SK-N-SH (cell line): ENCODE measurements around the gene SIRT5. TPM values are rescaled to one million over a fixed set of nuclear protein-coding genes. Genes with fewer than 3 reads are reported as not detected.

ENCODE experiments used
- CTCF ChIA-PET: fragments of 300-600, 350-600 bp; formaldehyde crosslinking; extraction: SDS; loops from one replicate; lab custom pipeline; 2021; lab: Yijun Ruan, JAX
- POLR2A ChIA-PET: fragments of 350-600 bp; sonication (Branson Sonifier 250); formaldehyde crosslinking; extraction: SDS; loops from one replicate; lab custom pipeline; 2020; ENCODE audit warnings: antibody characterized with exemption, inconsistent platforms; lab: Yijun Ruan, JAX
- DNase-seq: peaks from one replicate; pipeline ENCODE4 v3.0.0; 2012
- H2AFZ ChIP-seq: fragments of 200-600 bp; sonication (generic); 2 replicates; pipeline ENCODE4 v1.8.1; 2016; ENCODE audit warnings: antibody characterized with exemption, mild to moderate bottlenecking, low read depth
- H3F3A ChIP-seq: fragments of 200-600 bp; sonication (generic); replicated peaks from 2 replicates; pipeline ENCODE3; 2016; ENCODE audit warnings: antibody characterized with exemption, mild to moderate bottlenecking; ENCODE audit not compliant: insufficient read depth
- H3K27ac ChIP-seq, 2 experiments: fragments of 200-500 bp in 1 of 2; fragments of 200-600 bp in 1 of 2; sonication (Bioruptor generic) in 1 of 2; sonication (generic), shearing (Covaris generic) in 1 of 2; 2 replicates each; pipeline versions ENCODE4 v1.5.1 to v1.6.1; 2014 to 2016; ENCODE audit warnings: low read depth in 2 of 2, inconsistent platforms in 1 of 2, low read length in 1 of 2, mild to moderate bottlenecking in 1 of 2, mixed read lengths in 1 of 2
- H3K27me3 ChIP-seq: fragments of 200-600 bp; sonication (generic), shearing (Covaris generic); 2 replicates; pipeline ENCODE4 v1.6.1; 2016; ENCODE audit warnings: mixed run types; ENCODE audit not compliant: insufficient read depth
- H3K36me3 ChIP-seq, 2 experiments: fragments of 200-500 bp in 1 of 2; fragments of 200-600 bp in 1 of 2; sonication (Bioruptor generic) in 1 of 2; sonication (generic) in 1 of 2; replicated peaks in 1 of 2; 2 replicates each; pipeline versions ENCODE3 to v1.5.1; 2014 to 2016; ENCODE audit warnings: low read length in 1 of 2, mild to moderate bottlenecking in 1 of 2; ENCODE audit not compliant: insufficient read depth in 2 of 2, control insufficient read depth in 1 of 2
- H3K4me1 ChIP-seq, 2 experiments: fragments of 200-500 bp in 1 of 2; fragments of 200-600 bp in 1 of 2; sonication (Bioruptor generic) in 1 of 2; sonication (generic), shearing (Covaris generic) in 1 of 2; 2 replicates each; pipeline versions ENCODE4 v1.5.1 to v1.6.1; 2014 to 2016; ENCODE audit warnings: low read depth in 1 of 2, low read length in 1 of 2, mixed run types in 1 of 2; ENCODE audit not compliant: insufficient read depth in 2 of 2, control insufficient read depth in 1 of 2
- H3K4me2 ChIP-seq: fragments of 200-600 bp; sonication (generic), shearing (Covaris generic); 2 replicates; pipeline ENCODE4 v1.6.1; 2017; ENCODE audit warnings: mixed run types
- H3K4me3 ChIP-seq, 2 experiments: fragments of 200-500 bp in 1 of 2; fragments of 200-600 bp in 1 of 2; sonication (Bioruptor generic) in 1 of 2; sonication (generic), shearing (Covaris generic) in 1 of 2; 2 replicates each; pipeline versions ENCODE4 v1.5.1 to v1.8.1; 2014 to 2016; ENCODE audit warnings: low read depth in 2 of 2, inconsistent platforms in 1 of 2, low read length in 1 of 2, mild to moderate bottlenecking in 1 of 2, mixed read lengths in 1 of 2, moderate library complexity in 1 of 2
- H3K79me2 ChIP-seq: fragments of 200-600 bp; sonication (generic); 2 replicates; pipeline ENCODE4 v1.8.1; 2017; ENCODE audit warnings: mild to moderate bottlenecking; ENCODE audit not compliant: insufficient read depth
- H3K9ac ChIP-seq: fragments of 200-600 bp; sonication (generic); 2 replicates; pipeline ENCODE4 v1.6.1; 2017; ENCODE audit warnings: mixed run types
- H3K9me2 ChIP-seq: fragments of 200-600 bp; sonication (generic); 2 replicates; pipeline ENCODE4 v1.6.1; 2017; ENCODE audit warnings: mixed run types
- H3K9me3 ChIP-seq: fragments of 200-600 bp; sonication (generic); 2 replicates; pipeline ENCODE4 v1.6.1; 2017; ENCODE audit warnings: mixed run types, mild to moderate bottlenecking, moderate library complexity
- H4K20me1 ChIP-seq: fragments of 200-600 bp; sonication (generic); 2 replicates; pipeline ENCODE4 v1.6.1; 2017; ENCODE audit warnings: mild to moderate bottlenecking, mixed run types; ENCODE audit not compliant: insufficient read depth
- ELF1 ChIP-seq: IDR thresholded peaks from 2 replicates; pipeline ENCODE4 v1.4.0; 2012
- FOSL2 ChIP-seq: IDR thresholded peaks from 2 replicates; pipeline ENCODE4 v1.4.0; 2012; ENCODE audit warnings: low read depth, mild to moderate bottlenecking, moderate library complexity, borderline replicate concordance
- GATA2 ChIP-seq: sonication (generic); formaldehyde crosslinking; IDR thresholded peaks from 2 replicates; pipeline ENCODE4 v1.5.0; 2020; ENCODE audit warnings: mild to moderate bottlenecking, missing genetic modification reagents
- NRF1 ChIP-seq: IDR thresholded peaks from 2 replicates; pipeline ENCODE4 v1.6.1; 2012; ENCODE audit warnings: low read depth, mild to moderate bottlenecking, low read length
- POLR2AphosphoS5 ChIP-seq: IDR thresholded peaks from 2 replicates; pipeline ENCODE4 v1.6.1; 2012; ENCODE audit warnings: low read depth, low read length
- RFX5 ChIP-seq: IDR thresholded peaks from 2 replicates; pipeline ENCODE4 v1.6.1; 2012; ENCODE audit warnings: mild to moderate bottlenecking, improper control_type of control experiment, low read length
- RXRA ChIP-seq: IDR thresholded peaks from 2 replicates; pipeline ENCODE4 v1.4.0; 2012; ENCODE audit warnings: low read depth, mild to moderate bottlenecking, borderline replicate concordance
- SIN3A ChIP-seq: IDR thresholded peaks from 2 replicates; pipeline ENCODE4 v1.6.1; 2012; ENCODE audit warnings: low read depth, mild to moderate bottlenecking, low read length, moderate library complexity, borderline replicate concordance
- SMC3 ChIP-seq: IDR thresholded peaks from 2 replicates; pipeline ENCODE4 v1.6.1; 2012; ENCODE audit warnings: low read depth, low read length, improper control_type of control experiment
- TCF12 ChIP-seq: IDR thresholded peaks from 2 replicates; pipeline ENCODE4 v1.4.0; 2012
- WGBS: methylation state at CpG from one replicate; pipeline ENCODE4 v1.1.6; 2017; ENCODE audit warnings: low lambda C conversion rate; 5-methylcytosine and 5-hydroxymethylcytosine counted together
- polyA plus RNA-seq, 3 experiments: library from polyadenylated mRNA; depleted of rRNA; stranded (reverse); fragments of >200 nt; gene quantifications; 2 replicates each; pipeline ENCODE4 v1.2.3, GENCODE V29; 2012
- TF ChIP-seq, protein P1 (sequence below): fragments of 150-350 bp; IDR thresholded peaks from 2 replicates; pipeline ENCODE4 v1.6.1; 2017; ENCODE audit warnings: antibody characterized with exemption, low read length, low read depth, borderline replicate concordance
- TF ChIP-seq, protein P2 (sequence below): IDR thresholded peaks from 2 replicates; pipeline ENCODE4 v1.6.1; 2012; ENCODE audit warnings: mild to moderate bottlenecking, low read depth, low read length, moderate library complexity
- TF ChIP-seq, protein P3 (sequence below): IDR thresholded peaks from 2 replicates; pipeline ENCODE4 v1.4.0; 2012; ENCODE audit warnings: low read depth, borderline replicate concordance
- TF ChIP-seq, protein P4 (sequence below): IDR thresholded peaks from 2 replicates; pipeline ENCODE4 v1.4.0; 2012; ENCODE audit warnings: low read depth, borderline replicate concordance
- TF ChIP-seq, protein P5 (sequence below): fragments of 200-600 bp; sonication (generic); IDR thresholded peaks from 2 replicates; pipeline ENCODE4 v1.6.1; 2017; ENCODE audit warnings: antibody characterized with exemption, mild to moderate bottlenecking, moderate library complexity
- TF ChIP-seq, protein P6 (sequence below): fragments of 150-350 bp; IDR thresholded peaks from 2 replicates; pipeline ENCODE4 v1.6.1; 2016; ENCODE audit warnings: mild to moderate bottlenecking, low read depth, low read length
- TF ChIP-seq, protein P7 (sequence below): IDR thresholded peaks from 2 replicates; pipeline ENCODE4; 2012

Gene SIRT5
- polyA plus RNA-seq, 1 of the 3 experiments (the other 2 are of a cell fraction): 6.7 TPM

DNA sequence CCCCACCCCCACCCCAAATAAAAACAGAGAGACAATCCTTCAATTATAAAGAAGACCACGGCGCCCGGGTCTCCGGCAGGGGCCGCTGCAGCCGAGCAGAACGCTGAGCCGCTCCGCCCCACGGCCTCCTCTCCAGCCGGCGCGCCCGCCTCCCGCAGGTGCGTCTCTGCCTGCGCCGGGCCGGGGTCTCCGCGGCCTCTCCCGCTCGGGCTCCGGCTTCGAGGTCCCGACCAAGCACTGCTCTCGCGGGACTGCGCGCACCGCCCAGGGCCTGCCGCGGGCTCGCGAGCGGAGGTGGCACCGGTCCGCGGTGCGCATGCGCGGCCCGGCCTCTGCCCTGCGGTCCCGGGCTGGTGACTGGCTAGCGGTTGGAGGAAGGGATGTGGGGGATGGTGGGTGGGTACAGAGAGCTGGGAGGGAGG, 241 bp upstream of the SIRT5 start (continued):
- TF ChIP-seq, protein P1, sequence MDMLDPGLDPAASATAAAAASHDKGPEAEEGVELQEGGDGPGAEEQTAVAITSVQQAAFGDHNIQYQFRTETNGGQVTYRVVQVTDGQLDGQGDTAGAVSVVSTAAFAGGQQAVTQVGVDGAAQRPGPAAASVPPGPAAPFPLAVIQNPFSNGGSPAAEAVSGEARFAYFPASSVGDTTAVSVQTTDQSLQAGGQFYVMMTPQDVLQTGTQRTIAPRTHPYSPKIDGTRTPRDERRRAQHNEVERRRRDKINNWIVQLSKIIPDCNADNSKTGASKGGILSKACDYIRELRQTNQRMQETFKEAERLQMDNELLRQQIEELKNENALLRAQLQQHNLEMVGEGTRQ: no peak

DNA sequence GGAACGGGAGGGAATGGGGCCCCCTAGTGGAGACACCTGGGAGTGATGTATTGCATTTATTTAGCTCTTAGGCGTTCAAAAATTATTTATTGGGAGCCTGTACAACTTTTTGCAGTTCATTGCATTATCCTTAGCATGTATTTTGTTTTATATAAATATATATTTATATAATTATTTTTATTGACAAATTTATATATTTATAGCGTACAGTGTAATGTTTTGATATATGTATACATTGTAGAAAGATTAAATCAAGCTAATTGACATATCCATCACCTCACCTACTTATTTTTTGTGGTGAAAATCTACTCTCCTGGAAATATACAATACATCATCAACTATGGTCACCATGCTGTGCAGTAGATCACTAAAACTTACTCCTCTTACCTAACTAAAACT, 975 bp downstream of the SIRT5 start:
- Histone ChIP-seq H3K27ac (peak overlapping the region; percentile 90 to 92), H3K36me3 (peaks cover 3 to 12% of the 10 kb centered on the region in 2 experiments), H3K9ac (peak overlapping the region; percentile 94), H3K4me2 (peak overlapping the region; percentile 95), H2AFZ (no peak overlapping the region), H3F3A (peaks cover 19% of the 10 kb centered on the region), H3K9me2 (no peaks in the 10 kb centered on the region), H3K4me3 (peak overlapping the region; percentile 75 to 83), H3K79me2 (peaks cover 8% of the 10 kb centered on the region; the same call in 1 of the 2 replicates), H3K9me3 (0 out of 2 replicates have a peak, but pooled peaks cover 3% of the 10 kb centered on the region), H4K20me1 (no peaks in the 10 kb centered on the region), H3K4me1 (peaks cover 0 to 7% of the 10 kb centered on the region in 2 experiments; a peak in 2 of 4 replicates), H3K27me3 (no peaks in the 10 kb centered on the region)
- POLR2A ChIA-PET: interaction anchor here (1.1 to 2.3 kb wide), 3 partner anchors 39 to 136 kb away, joined by 3 to 33 read pairs (median 8); partner anchors contain the start of genes GFOD1 and NOL7
- WGBS: 12% methylated on average over 3 of the region's 3 CpGs
- no peak for DNase-seq
- CTCF ChIA-PET: interaction anchor here (0.6 to 6.0 kb wide), 44 partner anchors 9 to 664 kb away, joined by 3 to 48 read pairs (median 4); partner anchors contain the start of genes GFOD1, NOL7 and TBC1D7
- TF ChIP-seq TCF12 (peak; percentile 16; the same call in 1 of the 2 replicates), RFX5 (no peak), POLR2AphosphoS5 (no peak), RXRA (no peak), ELF1 (0 out of 2 replicates have a peak, but pooled peaks have one; percentile 4), GATA2 (CRISPR knock-in tag) (no peak), FOSL2 (no peak), NRF1 (no peak), SMC3 (peak; percentile 42), SIN3A (no peak)
- TF ChIP-seq, protein P2, sequence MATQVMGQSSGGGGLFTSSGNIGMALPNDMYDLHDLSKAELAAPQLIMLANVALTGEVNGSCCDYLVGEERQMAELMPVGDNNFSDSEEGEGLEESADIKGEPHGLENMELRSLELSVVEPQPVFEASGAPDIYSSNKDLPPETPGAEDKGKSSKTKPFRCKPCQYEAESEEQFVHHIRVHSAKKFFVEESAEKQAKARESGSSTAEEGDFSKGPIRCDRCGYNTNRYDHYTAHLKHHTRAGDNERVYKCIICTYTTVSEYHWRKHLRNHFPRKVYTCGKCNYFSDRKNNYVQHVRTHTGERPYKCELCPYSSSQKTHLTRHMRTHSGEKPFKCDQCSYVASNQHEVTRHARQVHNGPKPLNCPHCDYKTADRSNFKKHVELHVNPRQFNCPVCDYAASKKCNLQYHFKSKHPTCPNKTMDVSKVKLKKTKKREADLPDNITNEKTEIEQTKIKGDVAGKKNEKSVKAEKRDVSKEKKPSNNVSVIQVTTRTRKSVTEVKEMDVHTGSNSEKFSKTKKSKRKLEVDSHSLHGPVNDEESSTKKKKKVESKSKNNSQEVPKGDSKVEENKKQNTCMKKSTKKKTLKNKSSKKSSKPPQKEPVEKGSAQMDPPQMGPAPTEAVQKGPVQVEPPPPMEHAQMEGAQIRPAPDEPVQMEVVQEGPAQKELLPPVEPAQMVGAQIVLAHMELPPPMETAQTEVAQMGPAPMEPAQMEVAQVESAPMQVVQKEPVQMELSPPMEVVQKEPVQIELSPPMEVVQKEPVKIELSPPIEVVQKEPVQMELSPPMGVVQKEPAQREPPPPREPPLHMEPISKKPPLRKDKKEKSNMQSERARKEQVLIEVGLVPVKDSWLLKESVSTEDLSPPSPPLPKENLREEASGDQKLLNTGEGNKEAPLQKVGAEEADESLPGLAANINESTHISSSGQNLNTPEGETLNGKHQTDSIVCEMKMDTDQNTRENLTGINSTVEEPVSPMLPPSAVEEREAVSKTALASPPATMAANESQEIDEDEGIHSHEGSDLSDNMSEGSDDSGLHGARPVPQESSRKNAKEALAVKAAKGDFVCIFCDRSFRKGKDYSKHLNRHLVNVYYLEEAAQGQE: no peak
- TF ChIP-seq, protein P3, sequence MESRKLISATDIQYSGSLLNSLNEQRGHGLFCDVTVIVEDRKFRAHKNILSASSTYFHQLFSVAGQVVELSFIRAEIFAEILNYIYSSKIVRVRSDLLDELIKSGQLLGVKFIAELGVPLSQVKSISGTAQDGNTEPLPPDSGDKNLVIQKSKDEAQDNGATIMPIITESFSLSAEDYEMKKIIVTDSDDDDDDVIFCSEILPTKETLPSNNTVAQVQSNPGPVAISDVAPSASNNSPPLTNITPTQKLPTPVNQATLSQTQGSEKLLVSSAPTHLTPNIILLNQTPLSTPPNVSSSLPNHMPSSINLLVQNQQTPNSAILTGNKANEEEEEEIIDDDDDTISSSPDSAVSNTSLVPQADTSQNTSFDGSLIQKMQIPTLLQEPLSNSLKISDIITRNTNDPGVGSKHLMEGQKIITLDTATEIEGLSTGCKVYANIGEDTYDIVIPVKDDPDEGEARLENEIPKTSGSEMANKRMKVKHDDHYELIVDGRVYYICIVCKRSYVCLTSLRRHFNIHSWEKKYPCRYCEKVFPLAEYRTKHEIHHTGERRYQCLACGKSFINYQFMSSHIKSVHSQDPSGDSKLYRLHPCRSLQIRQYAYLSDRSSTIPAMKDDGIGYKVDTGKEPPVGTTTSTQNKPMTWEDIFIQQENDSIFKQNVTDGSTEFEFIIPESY: no peak
- TF ChIP-seq, protein P4, sequence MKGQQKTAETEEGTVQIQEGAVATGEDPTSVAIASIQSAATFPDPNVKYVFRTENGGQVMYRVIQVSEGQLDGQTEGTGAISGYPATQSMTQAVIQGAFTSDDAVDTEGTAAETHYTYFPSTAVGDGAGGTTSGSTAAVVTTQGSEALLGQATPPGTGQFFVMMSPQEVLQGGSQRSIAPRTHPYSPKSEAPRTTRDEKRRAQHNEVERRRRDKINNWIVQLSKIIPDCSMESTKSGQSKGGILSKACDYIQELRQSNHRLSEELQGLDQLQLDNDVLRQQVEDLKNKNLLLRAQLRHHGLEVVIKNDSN: no peak
- TF ChIP-seq, protein P1: no peak
- TF ChIP-seq, protein P5, sequence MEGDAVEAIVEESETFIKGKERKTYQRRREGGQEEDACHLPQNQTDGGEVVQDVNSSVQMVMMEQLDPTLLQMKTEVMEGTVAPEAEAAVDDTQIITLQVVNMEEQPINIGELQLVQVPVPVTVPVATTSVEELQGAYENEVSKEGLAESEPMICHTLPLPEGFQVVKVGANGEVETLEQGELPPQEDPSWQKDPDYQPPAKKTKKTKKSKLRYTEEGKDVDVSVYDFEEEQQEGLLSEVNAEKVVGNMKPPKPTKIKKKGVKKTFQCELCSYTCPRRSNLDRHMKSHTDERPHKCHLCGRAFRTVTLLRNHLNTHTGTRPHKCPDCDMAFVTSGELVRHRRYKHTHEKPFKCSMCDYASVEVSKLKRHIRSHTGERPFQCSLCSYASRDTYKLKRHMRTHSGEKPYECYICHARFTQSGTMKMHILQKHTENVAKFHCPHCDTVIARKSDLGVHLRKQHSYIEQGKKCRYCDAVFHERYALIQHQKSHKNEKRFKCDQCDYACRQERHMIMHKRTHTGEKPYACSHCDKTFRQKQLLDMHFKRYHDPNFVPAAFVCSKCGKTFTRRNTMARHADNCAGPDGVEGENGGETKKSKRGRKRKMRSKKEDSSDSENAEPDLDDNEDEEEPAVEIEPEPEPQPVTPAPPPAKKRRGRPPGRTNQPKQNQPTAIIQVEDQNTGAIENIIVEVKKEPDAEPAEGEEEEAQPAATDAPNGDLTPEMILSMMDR: peak; percentile 90; the same call in 1 of the 2 replicates
- TF ChIP-seq, protein P6, sequence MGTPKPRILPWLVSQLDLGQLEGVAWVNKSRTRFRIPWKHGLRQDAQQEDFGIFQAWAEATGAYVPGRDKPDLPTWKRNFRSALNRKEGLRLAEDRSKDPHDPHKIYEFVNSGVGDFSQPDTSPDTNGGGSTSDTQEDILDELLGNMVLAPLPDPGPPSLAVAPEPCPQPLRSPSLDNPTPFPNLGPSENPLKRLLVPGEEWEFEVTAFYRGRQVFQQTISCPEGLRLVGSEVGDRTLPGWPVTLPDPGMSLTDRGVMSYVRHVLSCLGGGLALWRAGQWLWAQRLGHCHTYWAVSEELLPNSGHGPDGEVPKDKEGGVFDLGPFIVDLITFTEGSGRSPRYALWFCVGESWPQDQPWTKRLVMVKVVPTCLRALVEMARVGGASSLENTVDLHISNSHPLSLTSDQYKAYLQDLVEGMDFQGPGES: no peak
- TF ChIP-seq, protein P7, sequence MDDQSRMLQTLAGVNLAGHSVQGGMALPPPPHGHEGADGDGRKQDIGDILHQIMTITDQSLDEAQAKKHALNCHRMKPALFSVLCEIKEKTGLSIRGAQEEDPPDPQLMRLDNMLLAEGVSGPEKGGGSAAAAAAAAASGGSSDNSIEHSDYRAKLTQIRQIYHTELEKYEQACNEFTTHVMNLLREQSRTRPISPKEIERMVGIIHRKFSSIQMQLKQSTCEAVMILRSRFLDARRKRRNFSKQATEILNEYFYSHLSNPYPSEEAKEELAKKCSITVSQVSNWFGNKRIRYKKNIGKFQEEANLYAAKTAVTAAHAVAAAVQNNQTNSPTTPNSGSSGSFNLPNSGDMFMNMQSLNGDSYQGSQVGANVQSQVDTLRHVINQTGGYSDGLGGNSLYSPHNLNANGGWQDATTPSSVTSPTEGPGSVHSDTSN: no peak
